A549 (cell line): ENCODE data around the gene SEMA5B. TPM values are rescaled to one million over a fixed set of nuclear protein-coding genes. Genes with fewer than 3 reads are reported as not detected.

ENCODE experiments used
- ATAC-seq, 2 experiments: fragments of 200-7000 bp in 1 of 2; fragments of >200 bp in 1 of 2; cut with Nextera tagmentation in 1 of 2; cut with Tn5 transposase in 1 of 2; 3 replicates each; pipeline versions ENCODE4 v1.8.0 to v1.9.1; 2018 to 2020; ENCODE audit warnings: mild to moderate bottlenecking in 1 of 2, moderate library complexity in 1 of 2
- CTCF ChIA-PET: fragments of 300-600 bp; sonication (Branson Sonifier 250); formaldehyde crosslinking; extraction: SDS; loops from one replicate; lab custom pipeline; 2021; ENCODE audit warnings: antibody characterized with exemption, inconsistent platforms; lab: Yijun Ruan, JAX
- POLR2A ChIA-PET: fragments of 350-600 bp; formaldehyde crosslinking; extraction: SDS; loops from one replicate; lab custom pipeline; 2021; ENCODE audit warnings: antibody characterized with exemption, inconsistent platforms; lab: Yijun Ruan, JAX
- DNase-seq, 2 experiments: peaks; one replicate each; pipeline versions ENCODE4 v3.0.0 to v3.0.0-alpha.2; 2011 to 2016; ENCODE audit warnings: low read depth in 1 of 2, low spot score in 1 of 2
- FAIRE-seq: peaks from 2 replicates; lab custom pipeline; 2011; peaks lifted over from hg19 to GRCh38; lab: Jason Lieb, UNC
- H3K27ac ChIP-seq, 2 experiments: fragments of >200 bp; sonication (Bioruptor Twin); formaldehyde crosslinking; 3 replicates each; pipeline ENCODE4 v1.5.1; 2016 to 2017
- H3K4me1 ChIP-seq: fragments of >200 bp; sonication (Bioruptor Twin); formaldehyde crosslinking; 3 replicates; pipeline ENCODE4 v1.6.1; 2016
- H3K4me2 ChIP-seq: fragments of >200 bp; sonication (Bioruptor Twin); formaldehyde crosslinking; 3 replicates; pipeline ENCODE4 v1.6.1; 2016
- H3K4me3 ChIP-seq: fragments of >200 bp; sonication (Bioruptor Twin); formaldehyde crosslinking; 3 replicates; pipeline ENCODE4 v1.5.1; 2016
- H3K9me3 ChIP-seq: fragments of >200 bp; sonication (Bioruptor Twin); formaldehyde crosslinking; 3 replicates; pipeline ENCODE4 v1.6.1; 2016
- EHF ChIP-seq: fragments of 250-450 bp; sonication (Bioruptor Pico); IDR thresholded peaks from 2 replicates; pipeline ENCODE4 v1.5.0; 2020; ENCODE audit warnings: mild to moderate bottlenecking
- EHMT2 ChIP-seq: fragments of 200-600 bp; sonication (generic); IDR thresholded peaks from 2 replicates; pipeline ENCODE4 v1.6.1; 2016; ENCODE audit warnings: antibody characterized with exemption, low read depth, mild to moderate bottlenecking, moderate library complexity
- ELK1 ChIP-seq: fragments of 150-350 bp; IDR thresholded peaks from 2 replicates; pipeline ENCODE4 v1.6.1; 2014; ENCODE audit warnings: low read depth, mild to moderate bottlenecking, low read length
- EP300 ChIP-seq, 2 experiments: fragments of >200 bp; sonication (Bioruptor Twin); formaldehyde crosslinking; IDR thresholded peaks; 2 replicates in 1 of 2; 3 replicates in 1 of 2; pipeline ENCODE4 v1.6.1; 2016 to 2017
- ESRRA ChIP-seq: fragments of 150-350 bp; IDR thresholded peaks from 2 replicates; pipeline ENCODE4 v1.6.1; 2014; ENCODE audit warnings: mild to moderate bottlenecking, low read length, borderline replicate concordance
- FOXS1 ChIP-seq: fragments of 250-450 bp; sonication (Bioruptor Pico); IDR thresholded peaks from 2 replicates; pipeline ENCODE4 v1.5.0; 2020; ENCODE audit warnings: mild to moderate bottlenecking, moderate library complexity
- HOXA7 ChIP-seq: fragments of 250-450 bp; sonication (Bioruptor Pico); IDR thresholded peaks from 2 replicates; pipeline ENCODE4 v1.5.0; 2020; ENCODE audit warnings: mild to moderate bottlenecking, moderate library complexity
- JUN ChIP-seq, 2 experiments: fragments of >200 bp; sonication (Bioruptor Twin); formaldehyde crosslinking; IDR thresholded peaks; 2 replicates in 1 of 2; 3 replicates in 1 of 2; pipeline ENCODE4 v1.6.1; 2016 to 2017
- MAZ ChIP-seq: fragments of 150-350 bp; IDR thresholded peaks from 2 replicates; pipeline ENCODE4 v1.6.1; 2014; ENCODE audit warnings: antibody characterized with exemption, low read depth, low read length, borderline replicate concordance
- NFE2L2 ChIP-seq: fragments of 150-350 bp; conservative IDR thresholded peaks from 2 replicates; pipeline ENCODE4 v1.6.1; 2014; ENCODE audit warnings: low read length
- NR3C1 ChIP-seq: fragments of >200 bp; sonication (Bioruptor Twin); formaldehyde crosslinking; IDR thresholded peaks from 3 replicates; pipeline ENCODE4 v1.6.1; 2017
- POLR2A ChIP-seq: IDR thresholded peaks from 2 replicates; pipeline ENCODE4 v1.6.1; 2012; ENCODE audit warnings: mild to moderate bottlenecking, low read length
- RFX5 ChIP-seq: fragments of 450-650 bp; IDR thresholded peaks from 2 replicates; pipeline ENCODE4 v1.7.1; 2014; ENCODE audit warnings: antibody characterized with exemption, mild to moderate bottlenecking, moderate library complexity
- TP53 ChIP-seq: fragments of 250-450 bp; sonication (Bioruptor Pico); IDR thresholded peaks from 2 replicates; pipeline ENCODE4 v1.5.0; 2021; ENCODE audit warnings: mild to moderate bottlenecking, moderate library complexity
- ZNF302 ChIP-seq: fragments of 250-450 bp; sonication (Bioruptor Pico); IDR thresholded peaks from 2 replicates; pipeline ENCODE4 v1.9.0; 2021; ENCODE audit warnings: inconsistent platforms, mild to moderate bottlenecking, moderate library complexity
- WGBS: methylation state at CpG from one replicate; pipeline ENCODE4 v1.1.6; 2017; ENCODE audit errors: missing lambda C conversion rate; 5-methylcytosine and 5-hydroxymethylcytosine counted together
- polyA plus RNA-seq, 4 experiments: library from polyadenylated mRNA; depleted of rRNA in 3 of 4; stranded (reverse); fragments of >200 nt; fragmentation: RNase III in 1 of 4; extraction: RNeasy Plus Mini Kit Qiagen cat#74134 plus additional on column Dnase treatment in 1 of 4; gene quantifications; 2 replicates in 3 of 4; 3 replicates in 1 of 4; pipeline ENCODE4 v1.2.3, GENCODE V29; 2011 to 2017
- TF ChIP-seq, protein P1 (sequence below): fragments of 250-450 bp; sonication (Bioruptor Pico); IDR thresholded peaks from 2 replicates; pipeline ENCODE4 v1.5.0; 2020; ENCODE audit warnings: low read depth, mild to moderate bottlenecking, moderate library complexity
- TF ChIP-seq, protein P2 (sequence below): fragments of 250-450 bp; sonication (Bioruptor Pico); IDR thresholded peaks from 2 replicates; pipeline ENCODE4 v1.5.0; 2021; ENCODE audit warnings: mild to moderate bottlenecking, moderate library complexity, borderline replicate concordance
- TF ChIP-seq, protein P3 (sequence below): fragments of >200 bp; sonication (Bioruptor Twin); formaldehyde crosslinking; IDR thresholded peaks from 3 replicates; pipeline ENCODE4 v1.6.1; 2016

SEMA5B gene
- polyA plus RNA-seq, 2 of the 4 experiments (the other 2 are of a cell fraction), result 0.03 TPM; not detected in 1

DNA sequence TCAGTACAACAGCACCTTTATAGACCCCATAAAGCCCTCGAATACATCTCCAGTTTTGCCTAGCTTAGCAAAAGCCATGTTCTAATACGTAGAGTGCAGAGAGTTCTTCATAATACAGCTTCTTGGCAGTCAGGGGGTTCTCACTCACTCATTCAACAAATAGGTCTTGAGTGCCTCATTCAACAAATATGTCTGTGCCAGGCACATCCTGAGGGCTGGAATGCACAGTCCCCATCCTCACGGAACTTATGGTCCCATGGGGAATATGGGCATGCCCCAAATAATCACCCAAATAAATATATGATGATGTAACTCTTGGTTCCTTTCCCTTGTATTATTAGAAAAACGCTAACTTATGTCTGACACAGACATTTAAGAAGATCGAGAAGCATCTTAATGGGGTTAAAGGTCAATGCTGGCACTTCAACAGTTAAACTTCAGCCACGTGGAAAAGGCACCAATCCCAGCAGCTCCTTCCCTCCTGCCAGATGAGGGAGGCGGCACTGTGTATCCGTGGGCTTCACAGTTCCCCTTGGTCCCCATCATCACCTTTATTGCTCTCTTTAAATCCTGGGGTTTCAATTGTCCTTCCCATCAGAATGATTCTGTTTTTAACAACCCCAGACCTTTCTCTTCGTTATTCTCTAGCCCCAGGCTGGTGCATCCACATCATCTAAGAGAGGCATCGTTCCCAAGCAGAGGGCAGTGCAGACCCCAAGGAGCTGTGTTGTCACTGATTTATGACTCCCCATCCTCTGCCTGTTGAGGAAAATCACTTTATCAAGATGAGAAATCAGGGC, 18.9 kb upstream of the SEMA5B start (continued):
- TF ChIP-seq JUN (IDR thresholded peaks at IDR 0.05) (no peak), EP300 (IDR thresholded peaks at IDR 0.05) (no peak), EHMT2 (no peak), RFX5 (no peak), FOXS1 (no peak), EHF (no peak), MAZ (no peak)
- TF ChIP-seq, protein P1, sequence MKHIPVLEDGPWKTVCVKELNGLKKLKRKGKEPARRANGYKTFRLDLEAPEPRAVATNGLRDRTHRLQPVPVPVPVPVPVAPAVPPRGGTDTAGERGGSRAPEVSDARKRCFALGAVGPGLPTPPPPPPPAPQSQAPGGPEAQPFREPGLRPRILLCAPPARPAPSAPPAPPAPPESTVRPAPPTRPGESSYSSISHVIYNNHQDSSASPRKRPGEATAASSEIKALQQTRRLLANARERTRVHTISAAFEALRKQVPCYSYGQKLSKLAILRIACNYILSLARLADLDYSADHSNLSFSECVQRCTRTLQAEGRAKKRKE (CRISPR knock-in tag), result no peak
- TF ChIP-seq, protein P2, sequence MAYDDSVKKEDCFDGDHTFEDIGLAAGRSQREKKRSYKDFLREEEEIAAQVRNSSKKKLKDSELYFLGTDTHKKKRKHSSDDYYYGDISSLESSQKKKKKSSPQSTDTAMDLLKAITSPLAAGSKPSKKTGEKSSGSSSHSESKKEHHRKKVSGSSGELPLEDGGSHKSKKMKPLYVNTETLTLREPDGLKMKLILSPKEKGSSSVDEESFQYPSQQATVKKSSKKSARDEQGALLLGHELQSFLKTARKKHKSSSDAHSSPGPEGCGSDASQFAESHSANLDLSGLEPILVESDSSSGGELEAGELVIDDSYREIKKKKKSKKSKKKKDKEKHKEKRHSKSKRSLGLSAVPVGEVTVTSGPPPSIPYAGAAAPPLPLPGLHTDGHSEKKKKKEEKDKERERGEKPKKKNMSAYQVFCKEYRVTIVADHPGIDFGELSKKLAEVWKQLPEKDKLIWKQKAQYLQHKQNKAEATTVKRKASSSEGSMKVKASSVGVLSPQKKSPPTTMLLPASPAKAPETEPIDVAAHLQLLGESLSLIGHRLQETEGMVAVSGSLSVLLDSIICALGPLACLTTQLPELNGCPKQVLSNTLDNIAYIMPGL (CRISPR knock-in tag), result no peak

DNA sequence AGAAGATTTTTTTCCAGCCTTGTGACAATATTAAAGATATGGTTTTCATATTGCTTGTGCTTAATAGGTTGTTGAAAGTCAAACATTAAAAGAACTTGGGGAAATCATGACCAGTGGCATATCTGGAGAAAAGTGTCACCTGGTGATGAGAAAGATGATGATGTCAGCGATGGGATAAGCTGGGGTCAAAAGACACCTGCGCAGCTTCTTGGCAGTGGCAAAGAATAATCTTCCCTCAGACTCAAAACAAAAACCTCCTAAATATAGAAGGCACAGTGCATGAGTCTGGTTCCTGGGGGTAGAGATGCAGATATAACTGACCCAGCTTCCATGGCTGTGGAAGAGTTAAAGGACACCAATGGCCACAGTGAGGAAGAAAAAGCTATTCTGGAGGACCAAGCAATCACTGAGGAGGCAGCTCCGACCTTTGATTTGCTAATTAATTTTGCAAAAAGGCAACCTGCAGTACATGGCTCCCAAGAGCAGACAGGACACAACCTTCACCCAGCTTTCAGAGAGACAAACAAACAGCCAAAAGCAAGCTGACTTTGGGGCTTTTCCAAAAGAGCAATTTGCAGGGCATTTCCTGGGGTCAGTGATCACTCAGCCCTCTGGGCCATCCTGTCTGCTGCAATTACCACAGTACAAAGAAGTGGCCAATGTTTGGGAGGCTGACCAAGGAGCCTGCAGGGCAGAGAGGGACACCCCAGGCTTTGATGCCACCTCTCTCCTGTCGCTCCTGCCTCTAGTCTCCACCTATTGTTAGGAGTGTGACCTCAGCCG, 17.6 kb upstream of the SEMA5B start:
- DNase-seq (no peak), FAIRE-seq (no peak), ATAC-seq (peak in 1 of 2 experiments; percentile 36; a peak in 2 of 6 replicates)
- 66% methylated on average over 5 of the region's 5 CpGs for WGBS
- Histone ChIP-seq H3K4me1 (peaks cover 9% of the 10 kb centered on the region; the same call in 1 of the 3 replicates), H3K27ac (no peak overlapping the region; a peak in 1 of 6 replicates), H3K4me2 (no peak overlapping the region), H3K9me3 (no peaks in the 10 kb centered on the region)
- POLR2A ChIA-PET, result interaction anchor here (0.7 kb wide), 1 partner anchor 341 kb away, joined by 3 read pairs; no protein-coding TSS in a partner anchor
- no peak for TF ChIP-seq TP53
- no peak for TF ChIP-seq ESRRA
- TF ChIP-seq RFX5, result no peak
- TF ChIP-seq, protein P3, sequence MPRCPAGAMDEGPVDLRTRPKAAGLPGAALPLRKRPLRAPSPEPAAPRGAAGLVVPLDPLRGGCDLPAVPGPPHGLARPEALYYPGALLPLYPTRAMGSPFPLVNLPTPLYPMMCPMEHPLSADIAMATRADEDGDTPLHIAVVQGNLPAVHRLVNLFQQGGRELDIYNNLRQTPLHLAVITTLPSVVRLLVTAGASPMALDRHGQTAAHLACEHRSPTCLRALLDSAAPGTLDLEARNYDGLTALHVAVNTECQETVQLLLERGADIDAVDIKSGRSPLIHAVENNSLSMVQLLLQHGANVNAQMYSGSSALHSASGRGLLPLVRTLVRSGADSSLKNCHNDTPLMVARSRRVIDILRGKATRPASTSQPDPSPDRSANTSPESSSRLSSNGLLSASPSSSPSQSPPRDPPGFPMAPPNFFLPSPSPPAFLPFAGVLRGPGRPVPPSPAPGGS, result no peak
- TF ChIP-seq, protein P1 (CRISPR knock-in tag), result no peak
- TF ChIP-seq, all 56 proteins: peak for 0
- CTCF ChIA-PET, result interaction anchor here (0.6 to 1.8 kb wide), 4 partner anchors 17 to 1050 kb away, joined by 3 to 7 read pairs (median 4); partner anchors contain the start of genes PDIA5 and SEMA5B
- no peak overlapping the region for H3K4me3 ChIP-seq

DNA sequence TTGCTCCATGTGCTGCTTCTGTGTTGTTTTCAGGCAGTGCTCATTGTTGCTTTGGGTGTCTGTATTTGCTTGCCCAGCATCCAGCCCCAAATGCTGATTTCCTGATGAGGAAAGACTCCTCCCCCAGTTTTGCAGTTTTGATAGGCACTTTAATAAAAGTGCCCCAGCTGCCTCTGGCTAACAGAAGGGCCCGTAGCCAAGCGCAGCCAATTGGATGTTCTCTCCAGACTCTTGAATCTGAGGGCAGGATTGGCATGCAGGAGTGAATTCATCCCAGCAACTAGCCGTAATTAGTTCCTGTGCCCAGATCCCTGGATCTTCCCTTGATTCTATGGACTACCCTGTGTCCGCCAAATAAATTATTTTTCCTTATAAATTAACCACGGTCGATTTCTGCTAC, 14.8 kb upstream of the SEMA5B start:
- TF ChIP-seq ZNF302 (no peak), HOXA7 (CRISPR knock-in tag) (no peak), NFE2L2 (no peak), ELK1 (no peak), NR3C1 (no peak), POLR2A (no peak), EHF (no peak)
- no peak for FAIRE-seq
- CTCF ChIA-PET, result interaction anchor here (0.9 to 1.6 kb wide), 4 partner anchors 11 to 37 kb away, joined by 3 to 6 read pairs (median 3); no protein-coding TSS in a partner anchor

More for the DNA sequence above, 14.8 kb upstream of the SEMA5B start:
- Histone ChIP-seq H3K9me3 (no peaks in the 10 kb centered on the region), H3K4me3 (no peak overlapping the region), H3K4me1 (peaks cover 9% of the 10 kb centered on the region; the same call in 1 of the 3 replicates), H3K27ac (no peak overlapping the region), H3K4me2 (no peak overlapping the region)
- no peak for ATAC-seq
- POLR2A ChIA-PET, result no interaction called here
- no peak for DNase-seq
- WGBS, result 69% methylated on average over 6 of the region's 6 CpGs
